ENCODE results near the gene HEMGN. TPM values are rescaled to one million over a fixed set of nuclear protein-coding genes. Genes with fewer than 3 reads are reported as not detected.

Gene HEMGN
- total RNA-seq, 1 experiment from 2014 or later: not detected

GRCh38 chr9:97972753-97973152 is 34.8 kb upstream of the HEMGN start:
- DNase-seq: no peak
- TF ChIP-seq CTCF (IDR thresholded peaks at IDR 0.05; ENCODE audit: insufficient read depth in 1 of 2, low read depth in 1 of 2, low read length in 1 of 2, severe bottlenecking in 1 of 2, unreplicated experiment in 1 of 2): no peak
- ChIA-PET POLR2A (interaction anchor here (0.5 kb wide), 1 partner anchor 11 kb away, joined by 3 read pairs; no protein-coding TSS in a partner anchor), CTCF (no interaction called here)
- H3K27me3 Mint-ChIP-seq (ENCODE audit: insufficient read depth, unreplicated experiment): peaks cover 7% of the 10 kb centered on the region
- peaks cover 9% of the 10 kb centered on the region for H3K9me3 Mint-ChIP-seq (ENCODE audit: unreplicated experiment)
- H3K27ac Mint-ChIP-seq (ENCODE audit: unreplicated experiment): no peak overlapping the region
- H3K4me1 ChIP-seq: no peaks in the 10 kb centered on the region
- H3K36me3 ChIP-seq (ENCODE audit: control insufficient read depth, insufficient read depth, low read length): no peaks in the 10 kb centered on the region
- H3K4me1 Mint-ChIP-seq (ENCODE audit: low read depth, unreplicated experiment): no peaks in the 10 kb centered on the region
- BruUV-seq (replicated peaks): no TSS peak
- H3K4me3 ChIP-seq (ENCODE audit: low read depth, low read length): no peak overlapping the region
- H3K36me3 Mint-ChIP-seq (ENCODE audit: insufficient read depth, unreplicated experiment): no peaks in the 10 kb centered on the region
- H3K9me3 ChIP-seq: no peaks in the 10 kb centered on the region
- intact Hi-C loops (cut with micrococcal nuclease; ENCODE audit: unreplicated experiment): no loop called here
- no peaks in the 10 kb centered on the region for H3K27me3 ChIP-seq (replicated peaks; ENCODE audit: control insufficient read depth, insufficient read depth, low read length)
- H3K4me3 Mint-ChIP-seq (ENCODE audit: unreplicated experiment): no peak overlapping the region

- no peak for DNase-seq
- Histone ChIP-seq H3K4me1 (no peaks in the 10 kb centered on the region), H3K4me3 (ENCODE audit: low read depth, low read length) (no peak overlapping the region), H3K27me3 (replicated peaks; ENCODE audit: control insufficient read depth, insufficient read depth, low read length) (no peaks in the 10 kb centered on the region), H3K9me3 (no peaks in the 10 kb centered on the region), H3K36me3 (ENCODE audit: control insufficient read depth, insufficient read depth, low read length) (no peaks in the 10 kb centered on the region)
- no TSS peak for BruUV-seq (replicated peaks)
- Mint-ChIP-seq H3K4me3 (ENCODE audit: unreplicated experiment) (no peak overlapping the region), H3K27ac (ENCODE audit: unreplicated experiment) (no peak overlapping the region), H3K4me1 (ENCODE audit: low read depth, unreplicated experiment) (no peaks in the 10 kb centered on the region), H3K9me3 (ENCODE audit: unreplicated experiment) (peaks cover 5% of the 10 kb centered on the region), H3K27me3 (ENCODE audit: insufficient read depth, unreplicated experiment) (peaks cover 6% of the 10 kb centered on the region), H3K36me3 (ENCODE audit: insufficient read depth, unreplicated experiment) (no peaks in the 10 kb centered on the region)
- no peak for TF ChIP-seq CTCF (IDR thresholded peaks at IDR 0.05; ENCODE audit: insufficient read depth in 1 of 2, low read depth in 1 of 2, low read length in 1 of 2, severe bottlenecking in 1 of 2, unreplicated experiment in 1 of 2)
- ChIA-PET CTCF (no interaction called here), POLR2A (no interaction called here)
- intact Hi-C loops (cut with micrococcal nuclease; ENCODE audit: unreplicated experiment): no loop called here
These were observed 32.2 kb upstream of the HEMGN start for GRCh38 chr9:97970165-97970564.

- no peak overlapping the region for H3K4me3 Mint-ChIP-seq (ENCODE audit: unreplicated experiment)
- CTCF ChIA-PET: interaction anchor here (0.5 kb wide), 1 partner anchor 51 kb away, joined by 4 read pairs; no protein-coding TSS in a partner anchor
- peaks cover 6% of the 10 kb centered on the region for H3K27me3 Mint-ChIP-seq (ENCODE audit: insufficient read depth, unreplicated experiment)
- DNase-seq: no peak
- Histone ChIP-seq H3K27me3 (replicated peaks; ENCODE audit: control insufficient read depth, insufficient read depth, low read length) (no peaks in the 10 kb centered on the region), H3K4me3 (ENCODE audit: low read depth, low read length) (no peak overlapping the region), H3K9me3 (no peaks in the 10 kb centered on the region), H3K36me3 (ENCODE audit: control insufficient read depth, insufficient read depth, low read length) (no peaks in the 10 kb centered on the region), H3K4me1 (no peaks in the 10 kb centered on the region)
- no peaks in the 10 kb centered on the region for H3K36me3 Mint-ChIP-seq (ENCODE audit: insufficient read depth, unreplicated experiment)
- no peak overlapping the region for H3K27ac Mint-ChIP-seq (ENCODE audit: unreplicated experiment)
- TF ChIP-seq CTCF (IDR thresholded peaks at IDR 0.05; ENCODE audit: insufficient read depth in 1 of 2, low read depth in 1 of 2, low read length in 1 of 2, severe bottlenecking in 1 of 2, unreplicated experiment in 1 of 2): no peak
- intact Hi-C loops (cut with micrococcal nuclease; ENCODE audit: unreplicated experiment): no loop called here
- POLR2A ChIA-PET: no interaction called here
- no peaks in the 10 kb centered on the region for H3K9me3 Mint-ChIP-seq (ENCODE audit: unreplicated experiment)
- no TSS peak for BruUV-seq (replicated peaks)
- H3K4me1 Mint-ChIP-seq (ENCODE audit: low read depth, unreplicated experiment): no peaks in the 10 kb centered on the region
These were observed 31.0 kb upstream of the HEMGN start for GRCh38 chr9:97969014-97969413.

Data from Caco-2 (cell line).